Cardiac muscle cell (in vitro differentiated cells and primary cell): Measurements from ENCODE around the gene CHST2. TPM values are rescaled to one million over a fixed set of nuclear protein-coding genes. Genes with fewer than 3 reads are reported as not detected.

Experiments
- DNase-seq, 2 donors: peaks; one replicate each; pipeline versions ENCODE4 v3.0.0 to v3.0.0-alpha.2; 2010 to 2017; ENCODE audit warnings: low read depth in 1 of 2, low spot score in 1 of 2
- H3K27ac ChIP-seq: fragments of 200-600 bp; sonication (generic); 2 replicates; pipeline ENCODE4 v1.5.1; 2016
- H3K27me3 ChIP-seq: fragments of 200-600 bp; sonication (generic); 2 replicates; pipeline ENCODE4 v1.6.0; 2016; ENCODE audit warnings: control low read depth
- H3K36me3 ChIP-seq: fragments of 200-600 bp; sonication (generic); 2 replicates; pipeline ENCODE4 v1.5.1; 2016; ENCODE audit warnings: control low read depth
- H3K4me1 ChIP-seq: fragments of 200-600 bp; sonication (generic); 2 replicates; pipeline ENCODE4 v1.8.1; 2017; ENCODE audit warnings: low read depth, mild to moderate bottlenecking, mixed run types
- H3K4me3 ChIP-seq: fragments of 200-600 bp; sonication (generic); 2 replicates; pipeline ENCODE4 v1.5.1; 2016; ENCODE audit warnings: mild to moderate bottlenecking
- H3K9me3 ChIP-seq: fragments of 200-600 bp; sonication (generic); 2 replicates; pipeline ENCODE4 v1.5.1; 2017; ENCODE audit warnings: low read depth, mild to moderate bottlenecking, control low read depth
- CTCF ChIP-seq: IDR thresholded peaks from 2 replicates; pipeline ENCODE4 v1.5.1; 2012; ENCODE audit warnings: low read depth, mild to moderate bottlenecking, low read length
- polyA plus RNA-seq: library from polyadenylated mRNA; unstranded; fragments of >200 nt; fragmentation: Nextera tagmentation; extraction: Ambion mirVana; gene quantifications from 2 replicates; pipeline ENCODE4 v1.2.1, GENCODE V29; 2016
- total RNA-seq: library from RNA; depleted of rRNA; stranded (reverse); fragments of >200 nt; gene quantifications from 2 replicates; pipeline ENCODE4 v1.2.3, GENCODE V29; 2016

The CHST2 gene
- total and polyA plus RNA-seq, 2 experiments from 2014 or later = 8.4 to 23.2 TPM

GRCh38 chr3:143128227-143128955 lies 8.8 kb downstream of the CHST2 start:
- H3K36me3 ChIP-seq = no peaks in the 10 kb centered on the region
- no peak overlapping the region for H3K27ac ChIP-seq
- H3K4me3 ChIP-seq = no peak overlapping the region
- H3K4me1 ChIP-seq = peaks cover 17% of the 10 kb centered on the region
- no peak for DNase-seq
- no peaks in the 10 kb centered on the region for H3K27me3 ChIP-seq
- no peaks in the 10 kb centered on the region for H3K9me3 ChIP-seq
- no peak for TF ChIP-seq CTCF

GRCh38 chr3:143132246-143132980 lies 12.8 kb downstream of the CHST2 start:
- Histone ChIP-seq H3K9me3 (no peaks in the 10 kb centered on the region), H3K4me3 (no peak overlapping the region), H3K27me3 (no peaks in the 10 kb centered on the region), H3K4me1 (no peaks in the 10 kb centered on the region), H3K27ac (no peak overlapping the region), H3K36me3 (no peaks in the 10 kb centered on the region)
- no peak for TF ChIP-seq CTCF
- DNase-seq = no peak

GRCh38 chr3:143134471-143134870 lies 14.9 kb downstream of the CHST2 start:
- H3K27ac ChIP-seq = no peak overlapping the region
- no peaks in the 10 kb centered on the region for H3K9me3 ChIP-seq
- H3K4me3 ChIP-seq = no peak overlapping the region
- no peaks in the 10 kb centered on the region for H3K4me1 ChIP-seq
- DNase-seq = no peak
- H3K36me3 ChIP-seq = no peaks in the 10 kb centered on the region
- TF ChIP-seq CTCF = no peak
- no peaks in the 10 kb centered on the region for H3K27me3 ChIP-seq

GRCh38 chr3:143135150-143135549 lies 15.6 kb downstream of the CHST2 start:
- no peaks in the 10 kb centered on the region for H3K27me3 ChIP-seq
- no peaks in the 10 kb centered on the region for H3K9me3 ChIP-seq
- no peak overlapping the region for H3K27ac ChIP-seq
- H3K36me3 ChIP-seq = no peaks in the 10 kb centered on the region
- no peak overlapping the region for H3K4me3 ChIP-seq
- TF ChIP-seq CTCF = peak; percentile 32
- H3K4me1 ChIP-seq = no peaks in the 10 kb centered on the region
- peak in 1 of 2 donors; percentile 95 for DNase-seq

- no peak for TF ChIP-seq CTCF
- Histone ChIP-seq H3K4me1 (no peaks in the 10 kb centered on the region), H3K9me3 (no peaks in the 10 kb centered on the region), H3K27ac (no peak overlapping the region), H3K4me3 (no peak overlapping the region), H3K27me3 (no peaks in the 10 kb centered on the region), H3K36me3 (no peaks in the 10 kb centered on the region)
- DNase-seq = no peak
These were observed 18.0 kb downstream of the CHST2 start for GRCh38 chr3:143137435-143138036.
